OCI-LY1 (cell line): ENCODE results near the gene BTBD9.

Source experiments
- H2AFZ ChIP-seq: fragments of 200-600 bp; sonication (generic), shearing (Covaris generic); 2 replicates; pipeline ENCODE4 v1.6.0; 2014; ENCODE audit warnings: antibody characterized with exemption, mild to moderate bottlenecking, low read length
- H3F3A ChIP-seq: fragments of 200-600 bp; sonication (generic), shearing (Covaris generic); 2 replicates; pipeline ENCODE4 v1.6.0; 2014; ENCODE audit warnings: mild to moderate bottlenecking, antibody characterized with exemption, low read length, moderate library complexity; ENCODE audit not compliant: insufficient read depth
- H3K27ac ChIP-seq: fragments of 200-600 bp; sonication (generic); 2 replicates; pipeline ENCODE4 v1.5.1; 2014; ENCODE audit warnings: low read length, mixed run types, mild to moderate bottlenecking, low read depth; ENCODE audit not compliant: poor library complexity, severe bottlenecking
- H3K27me3 ChIP-seq: fragments of 200-600 bp; sonication (generic); 2 replicates; pipeline ENCODE4 v1.6.0; 2014; ENCODE audit warnings: antibody characterized with exemption, mild to moderate bottlenecking, low read length, moderate library complexity; ENCODE audit not compliant: insufficient read depth
- H3K36me3 ChIP-seq: fragments of 200-600 bp; sonication (generic); 2 replicates; pipeline ENCODE4 v1.6.1; 2014; ENCODE audit warnings: mild to moderate bottlenecking, antibody characterized with exemption, low read length, moderate library complexity, mixed read lengths; ENCODE audit not compliant: insufficient read depth
- H3K4me1 ChIP-seq: fragments of 200-600 bp; sonication (generic); 2 replicates; pipeline ENCODE4 v1.5.1; 2014; ENCODE audit warnings: mild to moderate bottlenecking, low read length, moderate library complexity; ENCODE audit not compliant: insufficient read depth, severe bottlenecking
- H3K4me2 ChIP-seq: fragments of 200-600 bp; sonication (generic), shearing (Covaris generic); 2 replicates; pipeline ENCODE4 v1.6.1; 2014; ENCODE audit warnings: low read length
- H3K4me3 ChIP-seq: fragments of 200-600 bp; sonication (generic); 2 replicates; pipeline ENCODE4 v1.5.1; 2014; ENCODE audit warnings: low read length, low read depth, mild to moderate bottlenecking, mixed read lengths; ENCODE audit not compliant: poor library complexity, severe bottlenecking
- H3K79me2 ChIP-seq: fragments of 200-600 bp; shearing (Covaris generic); 2 replicates; pipeline ENCODE4 v1.6.1; 2016; ENCODE audit warnings: mixed run types, low read length, mixed read lengths; ENCODE audit not compliant: insufficient read depth
- H3K9ac ChIP-seq: fragments of 200-600 bp; sonication (generic), shearing (Covaris generic); 2 replicates; pipeline ENCODE4 v1.6.1; 2014; ENCODE audit warnings: mild to moderate bottlenecking, low read length, mixed read lengths
- H3K9me2 ChIP-seq: fragments of 200-600 bp; sonication (generic), shearing (Covaris generic); 2 replicates; pipeline ENCODE4 v1.6.1; 2014; ENCODE audit warnings: low read depth, mild to moderate bottlenecking, low read length, mixed read lengths
- H3K9me3 ChIP-seq: fragments of 200-600 bp; shearing (Covaris generic); 2 replicates; pipeline ENCODE4 v1.6.1; 2014; ENCODE audit warnings: low read length, mixed read lengths
- H4K20me1 ChIP-seq: fragments of 200-600 bp; sonication (generic), shearing (Covaris generic); 2 replicates; pipeline ENCODE4 v1.6.0; 2016; ENCODE audit warnings: mild to moderate bottlenecking, low read length; ENCODE audit not compliant: insufficient read depth
- EZH2 ChIP-seq: fragments of 200-600 bp; sonication (generic), shearing (Covaris generic); IDR thresholded peaks from 2 replicates; pipeline ENCODE4 v1.8.0; 2017; ENCODE audit warnings: borderline replicate concordance, mixed run types, mild to moderate bottlenecking, antibody characterized with exemption, low read length, moderate library complexity, mixed read lengths
- TF ChIP-seq, protein P1 (sequence below): fragments of 200-600 bp; sonication (generic), shearing (Covaris generic); IDR thresholded peaks from 2 replicates; pipeline ENCODE4 v1.5.1; 2017; ENCODE audit warnings: mild to moderate bottlenecking, antibody characterized with exemption, low read length, moderate library complexity, mixed read lengths

The BTBD9 gene

DNA sequence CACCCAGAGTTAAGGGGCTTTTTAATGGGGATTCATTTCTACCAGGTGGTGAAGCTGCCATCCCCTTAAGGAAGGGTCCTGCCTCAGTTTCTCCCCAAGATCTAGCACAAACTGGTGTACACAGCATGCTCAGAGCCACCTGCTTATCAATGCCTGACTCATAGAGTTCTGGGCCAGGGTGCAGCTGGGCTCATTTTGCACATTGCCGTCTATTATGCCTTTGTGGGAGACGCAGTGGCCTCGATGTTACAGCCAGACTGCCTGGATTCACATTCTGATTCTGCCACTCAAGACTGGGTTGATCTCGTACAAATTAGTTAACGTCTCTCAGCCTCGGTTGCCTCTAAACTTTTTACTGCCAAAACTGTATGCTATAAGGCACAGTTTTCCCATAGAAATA is 454.5 kb downstream of the BTBD9 start:
- Histone ChIP-seq H3K4me3 (no peak overlapping the region), H3K4me2 (no peak overlapping the region), H3K9ac (no peak overlapping the region), H3K79me2 (no peaks in the 10 kb centered on the region), H3K9me3 (no peaks in the 10 kb centered on the region), H3K36me3 (no peaks in the 10 kb centered on the region), H3K27me3 (0 out of 2 replicates have a peak, but pooled peaks cover 4% of the 10 kb centered on the region), H3K4me1 (no peaks in the 10 kb centered on the region), H3F3A (no peaks in the 10 kb centered on the region), H3K9me2 (no peaks in the 10 kb centered on the region), H4K20me1 (no peaks in the 10 kb centered on the region), H2AFZ (no peak overlapping the region), H3K27ac (no peak overlapping the region)
- no peak for TF ChIP-seq EZH2
- TF ChIP-seq, protein P1, sequence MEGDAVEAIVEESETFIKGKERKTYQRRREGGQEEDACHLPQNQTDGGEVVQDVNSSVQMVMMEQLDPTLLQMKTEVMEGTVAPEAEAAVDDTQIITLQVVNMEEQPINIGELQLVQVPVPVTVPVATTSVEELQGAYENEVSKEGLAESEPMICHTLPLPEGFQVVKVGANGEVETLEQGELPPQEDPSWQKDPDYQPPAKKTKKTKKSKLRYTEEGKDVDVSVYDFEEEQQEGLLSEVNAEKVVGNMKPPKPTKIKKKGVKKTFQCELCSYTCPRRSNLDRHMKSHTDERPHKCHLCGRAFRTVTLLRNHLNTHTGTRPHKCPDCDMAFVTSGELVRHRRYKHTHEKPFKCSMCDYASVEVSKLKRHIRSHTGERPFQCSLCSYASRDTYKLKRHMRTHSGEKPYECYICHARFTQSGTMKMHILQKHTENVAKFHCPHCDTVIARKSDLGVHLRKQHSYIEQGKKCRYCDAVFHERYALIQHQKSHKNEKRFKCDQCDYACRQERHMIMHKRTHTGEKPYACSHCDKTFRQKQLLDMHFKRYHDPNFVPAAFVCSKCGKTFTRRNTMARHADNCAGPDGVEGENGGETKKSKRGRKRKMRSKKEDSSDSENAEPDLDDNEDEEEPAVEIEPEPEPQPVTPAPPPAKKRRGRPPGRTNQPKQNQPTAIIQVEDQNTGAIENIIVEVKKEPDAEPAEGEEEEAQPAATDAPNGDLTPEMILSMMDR: no peak

- H3K36me3 ChIP-seq: no peaks in the 10 kb centered on the region
- H3K9me3 ChIP-seq: no peaks in the 10 kb centered on the region
- no peaks in the 10 kb centered on the region for H3F3A ChIP-seq
- no peak overlapping the region for H2AFZ ChIP-seq
- H3K4me2 ChIP-seq: no peak overlapping the region
- no peaks in the 10 kb centered on the region for H3K79me2 ChIP-seq
- 0 out of 2 replicates have a peak, but pooled peaks cover 4% of the 10 kb centered on the region for H3K27me3 ChIP-seq
- no peaks in the 10 kb centered on the region for H3K9me2 ChIP-seq
- no peaks in the 10 kb centered on the region for H3K4me1 ChIP-seq
- H4K20me1 ChIP-seq: no peaks in the 10 kb centered on the region
- H3K27ac ChIP-seq: no peak overlapping the region
- TF ChIP-seq, protein P1: no peak
- TF ChIP-seq EZH2: no peak
- no peak overlapping the region for H3K4me3 ChIP-seq
- H3K9ac ChIP-seq: no peak overlapping the region
These were observed 455.1 kb downstream of the BTBD9 start for GRCh38 chr6:38184585-38185080.

DNA sequence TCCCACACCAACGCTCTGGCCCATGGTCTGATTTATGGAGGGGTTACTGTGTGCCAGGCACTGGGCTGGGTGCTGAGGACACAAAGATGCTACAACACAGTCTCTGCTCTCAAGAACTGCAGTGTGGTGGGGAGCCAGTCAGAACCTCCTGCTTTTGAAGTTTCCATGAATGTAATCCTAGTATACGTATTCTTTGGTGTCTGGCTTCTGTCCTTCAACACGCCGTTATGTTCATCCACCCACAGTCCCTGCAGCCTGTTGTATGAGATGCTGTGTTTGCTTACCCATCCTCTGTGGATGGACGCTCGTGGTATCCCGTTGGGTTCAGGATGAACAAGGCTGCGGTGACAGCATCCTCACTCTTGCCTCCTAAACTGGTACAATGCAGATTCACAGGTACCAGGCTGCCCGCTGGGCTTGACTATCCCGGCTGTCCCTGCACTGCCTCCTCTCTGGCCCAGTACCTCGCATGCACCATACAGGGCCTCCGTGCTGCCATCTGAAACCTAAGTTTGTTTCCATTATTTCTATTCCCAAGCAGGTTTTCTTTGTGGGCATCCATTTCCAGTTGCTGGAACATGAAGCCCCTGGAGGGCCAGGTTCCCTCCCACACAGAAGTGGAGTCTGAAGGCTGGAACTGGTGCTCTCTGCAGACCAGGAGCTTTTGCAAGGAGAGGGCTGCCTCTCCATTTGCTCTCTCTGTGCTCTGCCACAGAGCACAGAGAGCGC is 455.7 kb downstream of the BTBD9 start:
- Histone ChIP-seq H3K27ac (no peak overlapping the region), H3K4me2 (no peak overlapping the region), H3K36me3 (no peaks in the 10 kb centered on the region), H3K27me3 (0 out of 2 replicates have a peak, but pooled peaks cover 4% of the 10 kb centered on the region), H3K9ac (no peak overlapping the region), H2AFZ (no peak overlapping the region), H3K4me3 (no peak overlapping the region), H3K9me3 (no peaks in the 10 kb centered on the region), H3K4me1 (no peaks in the 10 kb centered on the region), H3F3A (no peaks in the 10 kb centered on the region), H3K9me2 (no peaks in the 10 kb centered on the region), H3K79me2 (no peaks in the 10 kb centered on the region), H4K20me1 (no peaks in the 10 kb centered on the region)
- TF ChIP-seq, protein P1: no peak
- TF ChIP-seq EZH2: no peak
